ENCODE measurements around the gene IL18R1. TPM values are rescaled to one million over a fixed set of nuclear protein-coding genes. Genes with fewer than 3 reads are reported as not detected.

Gene IL18R1
- total RNA-seq, 1 donor from 2014 or later = not detected

DNA sequence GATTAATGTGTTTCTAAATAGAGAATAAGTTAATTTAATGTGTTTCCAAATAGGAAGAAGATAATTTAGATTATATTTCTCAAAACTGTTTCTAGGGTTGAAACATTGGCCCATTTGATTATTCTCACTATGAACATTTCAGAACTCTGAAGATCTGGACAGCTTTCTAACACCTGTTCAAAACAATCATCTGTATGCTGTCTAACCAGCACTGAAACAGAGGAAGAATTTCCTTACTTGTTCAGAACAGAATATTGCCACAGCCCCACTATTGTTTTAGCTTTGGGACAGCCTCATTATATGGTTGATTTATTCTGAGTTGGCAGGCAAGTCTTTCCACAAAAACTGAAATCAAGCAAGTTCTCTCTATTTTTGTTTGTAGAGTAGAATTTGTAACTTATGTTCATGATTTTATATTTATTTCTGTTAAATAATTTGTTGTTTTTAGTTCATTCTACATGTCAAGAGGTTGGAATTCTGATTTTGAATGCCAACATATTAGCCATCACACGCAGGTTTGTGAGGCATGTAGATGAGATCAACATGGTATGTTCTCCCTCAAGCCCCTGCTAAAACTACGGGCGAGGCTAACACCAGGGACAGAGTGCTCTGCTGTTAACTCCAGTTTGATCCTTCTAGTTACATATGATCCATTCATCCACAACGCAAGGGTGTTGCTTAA, 78.5 kb downstream of the IL18R1 start:
- H3K4me3 Mint-ChIP-seq = no peak overlapping the region
- H3K27ac Mint-ChIP-seq (ENCODE audit: unreplicated experiment) = no peak overlapping the region
- peaks cover 6% of the 10 kb centered on the region for H3K27me3 Mint-ChIP-seq (ENCODE audit: low read depth)
- TF ChIP-seq CTCF (conservative IDR thresholded peaks at IDR 0.05) = no peak
- no peaks in the 10 kb centered on the region for H3K9me3 Mint-ChIP-seq
- DNase-seq (ENCODE audit: low read depth, low spot score) = no peak
- H3K4me1 Mint-ChIP-seq = no peaks in the 10 kb centered on the region
- H3K36me3 Mint-ChIP-seq (ENCODE audit: low read depth) = no peaks in the 10 kb centered on the region

DNA sequence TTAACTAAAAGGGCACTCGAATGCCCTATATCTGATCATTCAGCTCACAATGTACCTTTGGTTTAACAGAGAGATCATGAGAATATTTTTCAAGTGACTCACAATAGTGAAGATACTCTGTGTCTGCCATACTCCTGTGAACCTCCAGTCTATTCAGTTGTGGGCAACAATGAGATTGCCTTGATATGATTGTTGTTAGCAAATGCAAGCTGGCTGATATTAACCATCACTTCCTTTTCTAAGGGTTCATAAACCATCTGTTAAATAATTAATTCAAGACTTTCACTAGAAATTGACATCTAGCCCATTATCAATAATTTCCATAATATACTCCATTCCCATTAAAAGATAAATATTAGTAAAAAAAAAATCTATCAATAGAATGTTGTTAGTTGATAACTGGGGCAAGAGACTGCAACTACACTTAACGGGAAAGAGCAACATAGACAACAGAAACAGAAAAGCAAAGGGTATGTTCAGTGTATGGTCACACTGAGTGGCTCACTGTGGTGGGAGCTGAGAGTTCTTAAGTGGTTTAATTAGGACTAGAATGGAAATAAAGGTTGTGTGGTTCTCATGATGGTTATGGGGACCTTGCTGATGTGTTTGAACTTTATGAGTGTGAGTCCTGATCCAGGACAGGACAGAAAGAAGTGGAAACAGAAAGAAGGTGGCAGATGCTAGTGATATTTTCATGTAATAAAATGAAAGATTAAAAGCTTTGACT, 79.2 kb downstream of the IL18R1 start:
- no peaks in the 10 kb centered on the region for H3K4me1 Mint-ChIP-seq
- no peaks in the 10 kb centered on the region for H3K9me3 Mint-ChIP-seq
- H3K27me3 Mint-ChIP-seq (ENCODE audit: low read depth) = peaks cover 2% of the 10 kb centered on the region
- H3K27ac Mint-ChIP-seq (ENCODE audit: unreplicated experiment) = no peak overlapping the region
- no peak for DNase-seq (ENCODE audit: low read depth, low spot score)
- no peak for TF ChIP-seq CTCF (conservative IDR thresholded peaks at IDR 0.05)
- H3K4me3 Mint-ChIP-seq = no peak overlapping the region
- H3K36me3 Mint-ChIP-seq (ENCODE audit: low read depth) = no peaks in the 10 kb centered on the region

- H3K9me3 Mint-ChIP-seq = no peaks in the 10 kb centered on the region
- no peaks in the 10 kb centered on the region for H3K4me1 Mint-ChIP-seq
- no peak for TF ChIP-seq CTCF (conservative IDR thresholded peaks at IDR 0.05)
- peaks cover 2% of the 10 kb centered on the region for H3K27me3 Mint-ChIP-seq (ENCODE audit: low read depth)
- no peaks in the 10 kb centered on the region for H3K36me3 Mint-ChIP-seq (ENCODE audit: low read depth)
- no peak for DNase-seq (ENCODE audit: low read depth, low spot score)
- H3K27ac Mint-ChIP-seq (ENCODE audit: unreplicated experiment) = no peak overlapping the region
- H3K4me3 Mint-ChIP-seq = no peak overlapping the region
Observed at GRCh38 chr2:102435741-102436140, 80.1 kb downstream of the IL18R1 start.

DNA sequence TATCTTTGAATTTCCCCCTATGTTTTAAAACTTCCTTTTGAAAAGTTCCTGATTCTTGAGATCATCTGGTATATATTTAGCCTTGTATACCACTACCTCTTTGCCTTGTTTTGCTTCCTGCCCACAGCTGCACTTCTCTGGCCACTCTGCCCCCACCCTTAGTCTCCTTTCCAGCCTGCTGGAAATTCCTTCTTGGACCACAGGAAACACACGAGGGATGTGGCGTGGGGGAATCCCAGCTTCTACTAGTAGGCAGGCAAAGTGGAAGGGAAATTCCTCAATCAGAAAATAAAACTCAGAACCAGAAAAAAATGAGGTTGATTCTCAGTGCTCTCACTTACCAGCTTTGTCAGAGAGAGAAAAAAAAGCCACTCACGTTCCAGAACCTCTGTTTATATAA, 80.7 kb downstream of the IL18R1 start:
- no peak for TF ChIP-seq CTCF (conservative IDR thresholded peaks at IDR 0.05)
- DNase-seq (ENCODE audit: low read depth, low spot score) = no peak
- Mint-ChIP-seq H3K36me3 (ENCODE audit: low read depth) (no peaks in the 10 kb centered on the region), H3K27ac (ENCODE audit: unreplicated experiment) (no peak overlapping the region), H3K27me3 (ENCODE audit: low read depth) (peaks cover 2% of the 10 kb centered on the region), H3K4me3 (no peak overlapping the region), H3K9me3 (no peaks in the 10 kb centered on the region), H3K4me1 (no peaks in the 10 kb centered on the region)

- H3K36me3 Mint-ChIP-seq (ENCODE audit: low read depth) = no peaks in the 10 kb centered on the region
- H3K27me3 Mint-ChIP-seq (ENCODE audit: low read depth) = peaks cover 2% of the 10 kb centered on the region
- no peak for DNase-seq (ENCODE audit: low read depth, low spot score)
- H3K4me3 Mint-ChIP-seq = no peak overlapping the region
- H3K27ac Mint-ChIP-seq (ENCODE audit: unreplicated experiment) = no peak overlapping the region
- H3K4me1 Mint-ChIP-seq = no peaks in the 10 kb centered on the region
- no peaks in the 10 kb centered on the region for H3K9me3 Mint-ChIP-seq
- TF ChIP-seq CTCF (conservative IDR thresholded peaks at IDR 0.05) = no peak
Observed at GRCh38 chr2:102437122-102437521, 81.5 kb downstream of the IL18R1 start.
